ENCODE data around the gene FPR1.

- TF ChIP-seq POLR2A (IDR thresholded peaks at IDR 0.05; ENCODE audit: low read depth, low read length): no peak
- no peak for TF ChIP-seq TAF1 (IDR thresholded peaks at IDR 0.05; ENCODE audit: borderline replicate concordance, low read depth, low read length)
Measured at GRCh38 chr19:51702825-51703574, 48.7 kb downstream of the FPR1 start.
